ENCODE measurements around the gene PKDREJ. TPM values are rescaled to one million over a fixed set of nuclear protein-coding genes. Genes with fewer than 3 reads are reported as not detected.
A peak's percentile ranks its signal among the peaks of the same experiment; 100 is the strongest.

The PKDREJ gene
- polyA plus RNA-seq, 1 of the 3 experiments (the other 2 are of a cell fraction), result not detected

GRCh38 chr22:46250035-46250782 is 12.9 kb downstream of the PKDREJ start, which contains the start of gene CDPF1:
Gene CDPF1, minus strand, starts transcription at chr22:46250293. Its CDS starts 2,009 bp downstream, at chr22:46248284.
- CTCF ChIA-PET, result interaction anchor here (0.7 to 1.3 kb wide), 6 partner anchors 9 to 133 kb away, joined by 3 to 4 read pairs (median 4); partner anchors contain the start of gene GTSE1
- H3K9me2 ChIP-seq, result no peaks in the 10 kb centered on the region
- peak within 1 kb of the TSS; percentile 64 to 92 for H3K27ac ChIP-seq (ENCODE audit: low read depth in 2 of 2, low read length in 1 of 2)
- WGBS (ENCODE audit: low lambda C conversion rate), result 7% methylated on average over 5 of the region's 89 CpGs
- H4K20me1 ChIP-seq (ENCODE audit: insufficient read depth), result no peaks in the 10 kb centered on the region
- H3K9me3 ChIP-seq, result no peaks in the 10 kb centered on the region
- peak; percentile 98 for DNase-seq
- POLR2A ChIA-PET, result interaction anchor here (0.9 to 1.9 kb wide), 3 partner anchors 9 to 41 kb away, joined by 5 to 12 read pairs (median 6); partner anchors contain the start of gene TTC38
- H3K4me1 ChIP-seq (ENCODE audit: control insufficient read depth in 1 of 2, insufficient read depth in 2 of 2, low read depth in 1 of 2, low read length in 1 of 2), result peaks cover 0 to 48% of the 10 kb centered on the region in 2 experiments; a peak in 3 of 4 replicates
- H3F3A ChIP-seq (replicated peaks; ENCODE audit: insufficient read depth), result peaks cover 5% of the 10 kb centered on the region
- H2AFZ ChIP-seq (ENCODE audit: low read depth), result peak within 1 kb of the TSS; percentile 79
- H3K9ac ChIP-seq, result peak within 1 kb of the TSS; percentile 80
- peaks cover 30% of the 10 kb centered on the region for H3K79me2 ChIP-seq (ENCODE audit: insufficient read depth)
- no peaks in the 10 kb centered on the region for H3K27me3 ChIP-seq (ENCODE audit: insufficient read depth)
- peak within 1 kb of the TSS; percentile 98 for H3K4me2 ChIP-seq
- H3K36me3 ChIP-seq (replicated peaks in 1 of 2; ENCODE audit: control insufficient read depth in 1 of 2, insufficient read depth in 2 of 2, low read length in 1 of 2), result peaks cover 3 to 7% of the 10 kb centered on the region in 2 experiments
- H3K4me3 ChIP-seq (ENCODE audit: low read depth in 2 of 2, low read length in 1 of 2), result peak within 1 kb of the TSS; percentile 91 to 93
- no peak for TF ChIP-seq RCOR1 (IDR thresholded peaks at IDR 0.05; ENCODE audit: low read length)
- no peak for TF ChIP-seq REST (IDR thresholded peaks at IDR 0.05; ENCODE audit: low read depth, low read length)
- TF ChIP-seq RAD21 (IDR thresholded peaks at IDR 0.05; ENCODE audit: low read length), result no peak; the same call in 1 of the 2 replicates
- peak; percentile 77 for TF ChIP-seq TAF1 (IDR thresholded peaks at IDR 0.05; ENCODE audit: borderline replicate concordance, low read depth, low read length)
- TF ChIP-seq EP300 (IDR thresholded peaks at IDR 0.05; ENCODE audit: borderline replicate concordance in 1 of 2, low read depth in 1 of 2, low read length in 1 of 2), result no peak
- TF ChIP-seq NFIC (IDR thresholded peaks at IDR 0.05; ENCODE audit: borderline replicate concordance), result no peak; the same call in 1 of the 2 replicates
- no peak for TF ChIP-seq YY1 (IDR thresholded peaks at IDR 0.05; ENCODE audit: low read depth)
- TF ChIP-seq NRF1 (IDR thresholded peaks at IDR 0.05; ENCODE audit: low read depth, low read length), result peak; percentile 86
- TF ChIP-seq CHD2 (IDR thresholded peaks at IDR 0.05; ENCODE audit: low read length, partially characterized antibody), result peak; percentile 19
- TF ChIP-seq POLR2AphosphoS5 (IDR thresholded peaks at IDR 0.05; ENCODE audit: low read depth, low read length), result peak; percentile 89
- TF ChIP-seq RXRA (IDR thresholded peaks at IDR 0.05; ENCODE audit: borderline replicate concordance, low read depth), result no peak
- TF ChIP-seq, protein P1, sequence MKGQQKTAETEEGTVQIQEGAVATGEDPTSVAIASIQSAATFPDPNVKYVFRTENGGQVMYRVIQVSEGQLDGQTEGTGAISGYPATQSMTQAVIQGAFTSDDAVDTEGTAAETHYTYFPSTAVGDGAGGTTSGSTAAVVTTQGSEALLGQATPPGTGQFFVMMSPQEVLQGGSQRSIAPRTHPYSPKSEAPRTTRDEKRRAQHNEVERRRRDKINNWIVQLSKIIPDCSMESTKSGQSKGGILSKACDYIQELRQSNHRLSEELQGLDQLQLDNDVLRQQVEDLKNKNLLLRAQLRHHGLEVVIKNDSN (IDR thresholded peaks at IDR 0.05; ENCODE audit: borderline replicate concordance, low read depth), result no peak
- no peak for TF ChIP-seq FOSL2 (IDR thresholded peaks at IDR 0.05; ENCODE audit: borderline replicate concordance, low read depth)
- TF ChIP-seq FOXM1 (IDR thresholded peaks at IDR 0.05; ENCODE audit: low read depth), result no peak
- TF ChIP-seq SIN3A (IDR thresholded peaks at IDR 0.05; ENCODE audit: borderline replicate concordance, low read depth, low read length), result no peak; the same call in 1 of the 2 replicates
- TF ChIP-seq JUND (IDR thresholded peaks at IDR 0.05), result no peak
- peak; percentile 68 for TF ChIP-seq ELF1 (IDR thresholded peaks at IDR 0.05)
- no peak for TF ChIP-seq EZH2phosphoT487 (IDR thresholded peaks at IDR 0.05; ENCODE audit: borderline replicate concordance, low read depth)
- peak; percentile 74 for TF ChIP-seq MXI1 (IDR thresholded peaks at IDR 0.05; ENCODE audit: low read depth, low read length)
- no peak for TF ChIP-seq GATA2 (CRISPR knock-in tag; IDR thresholded peaks at IDR 0.05)
- TF ChIP-seq RFX5 (IDR thresholded peaks at IDR 0.05; ENCODE audit: low read length), result no peak
- TF ChIP-seq FOXJ3 (CRISPR knock-in tag; IDR thresholded peaks at IDR 0.05), result peak; percentile 53; the same call in 1 of the 2 replicates
- TF ChIP-seq, protein P2, sequence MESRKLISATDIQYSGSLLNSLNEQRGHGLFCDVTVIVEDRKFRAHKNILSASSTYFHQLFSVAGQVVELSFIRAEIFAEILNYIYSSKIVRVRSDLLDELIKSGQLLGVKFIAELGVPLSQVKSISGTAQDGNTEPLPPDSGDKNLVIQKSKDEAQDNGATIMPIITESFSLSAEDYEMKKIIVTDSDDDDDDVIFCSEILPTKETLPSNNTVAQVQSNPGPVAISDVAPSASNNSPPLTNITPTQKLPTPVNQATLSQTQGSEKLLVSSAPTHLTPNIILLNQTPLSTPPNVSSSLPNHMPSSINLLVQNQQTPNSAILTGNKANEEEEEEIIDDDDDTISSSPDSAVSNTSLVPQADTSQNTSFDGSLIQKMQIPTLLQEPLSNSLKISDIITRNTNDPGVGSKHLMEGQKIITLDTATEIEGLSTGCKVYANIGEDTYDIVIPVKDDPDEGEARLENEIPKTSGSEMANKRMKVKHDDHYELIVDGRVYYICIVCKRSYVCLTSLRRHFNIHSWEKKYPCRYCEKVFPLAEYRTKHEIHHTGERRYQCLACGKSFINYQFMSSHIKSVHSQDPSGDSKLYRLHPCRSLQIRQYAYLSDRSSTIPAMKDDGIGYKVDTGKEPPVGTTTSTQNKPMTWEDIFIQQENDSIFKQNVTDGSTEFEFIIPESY (IDR thresholded peaks at IDR 0.05; ENCODE audit: borderline replicate concordance, low read depth), result no peak
- no peak for TF ChIP-seq CTCF (IDR thresholded peaks at IDR 0.05)
